CD4-positive, alpha-beta T cell treated with Interleukin-15 for 1 hour (primary cell): Measurements from ENCODE around the gene KRT78.

ENCODE experiments used
- DNase-seq: peaks from one replicate; pipeline ENCODE4 v3.0.0-alpha.2; 2020

Gene KRT78

DNA sequence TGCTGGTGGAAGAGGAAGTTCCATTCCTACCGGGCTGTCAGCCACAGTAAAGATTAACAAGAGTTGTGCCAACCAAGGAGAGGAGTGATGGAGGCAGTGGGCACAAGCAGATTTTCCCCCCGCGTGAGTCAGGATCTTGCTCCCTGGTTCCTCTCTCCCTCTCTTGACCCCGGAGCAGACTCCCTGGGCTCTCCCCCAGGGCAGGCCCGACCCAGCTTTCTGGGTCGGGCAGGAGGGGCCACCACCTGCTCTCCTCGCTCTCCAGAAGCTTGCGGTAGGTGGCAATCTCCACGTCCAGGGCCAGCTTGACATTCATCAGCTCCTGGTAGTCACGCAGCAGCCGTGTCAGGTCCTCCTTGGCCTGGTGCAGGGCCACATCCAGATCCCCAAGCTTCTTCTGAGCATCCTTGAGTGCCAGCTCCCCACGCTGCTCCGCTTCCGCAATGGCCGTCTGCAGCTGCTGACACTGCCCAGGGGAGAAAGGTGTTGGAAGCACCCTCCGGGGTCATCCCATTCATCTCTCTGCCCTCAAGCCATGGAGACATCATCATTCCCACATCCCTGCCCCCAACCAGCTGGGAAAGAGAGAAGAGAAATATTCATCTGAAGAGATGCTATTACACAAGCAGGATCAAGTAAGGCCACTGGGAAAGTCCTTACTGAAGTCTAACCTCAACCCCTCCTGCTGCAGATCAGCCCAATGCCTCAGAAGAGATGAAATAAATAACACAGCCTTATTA is 25.9 kb downstream of the KRT78 start:
- DNase-seq: no peak

DNA sequence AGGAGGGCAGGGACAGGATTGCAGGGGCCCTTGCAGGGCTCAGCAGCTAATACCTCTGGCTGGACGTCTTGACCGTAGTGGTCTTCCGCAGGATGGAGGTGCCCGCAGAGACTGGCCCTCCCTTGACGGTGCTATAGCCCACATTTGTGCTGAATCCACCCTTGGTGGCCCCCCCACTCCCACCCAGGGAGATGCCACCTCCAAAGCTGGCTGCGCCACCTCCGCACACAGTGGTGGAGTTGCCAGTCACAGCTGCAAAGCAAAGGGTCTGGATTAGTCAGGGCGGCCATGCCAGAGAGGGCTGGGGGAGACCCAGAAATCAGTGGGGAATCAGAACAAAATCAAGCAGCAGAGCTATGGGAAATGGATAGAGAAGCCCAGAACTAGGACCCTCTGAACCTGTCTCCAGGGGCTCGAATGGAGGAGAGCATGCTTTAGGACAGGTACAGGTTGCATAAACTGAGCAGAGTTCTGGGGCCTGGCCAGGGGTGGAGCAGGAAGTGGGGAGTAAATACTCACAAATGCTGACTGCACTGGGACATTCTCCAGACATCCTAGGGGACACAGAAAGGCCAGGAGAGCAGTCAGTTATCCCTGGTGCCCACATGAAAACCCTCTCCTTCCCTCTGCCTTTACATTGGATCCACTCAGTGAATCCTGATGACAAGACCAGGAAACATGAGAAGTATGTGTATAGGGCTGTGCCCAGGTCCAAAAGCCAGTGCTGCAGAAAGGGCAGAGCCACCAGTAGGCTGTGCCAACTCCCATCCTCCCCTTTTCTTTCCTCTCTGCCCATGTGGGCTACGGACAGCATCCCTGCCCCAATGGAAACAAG is 26.8 kb downstream of the KRT78 start:
- no peak for DNase-seq

DNA sequence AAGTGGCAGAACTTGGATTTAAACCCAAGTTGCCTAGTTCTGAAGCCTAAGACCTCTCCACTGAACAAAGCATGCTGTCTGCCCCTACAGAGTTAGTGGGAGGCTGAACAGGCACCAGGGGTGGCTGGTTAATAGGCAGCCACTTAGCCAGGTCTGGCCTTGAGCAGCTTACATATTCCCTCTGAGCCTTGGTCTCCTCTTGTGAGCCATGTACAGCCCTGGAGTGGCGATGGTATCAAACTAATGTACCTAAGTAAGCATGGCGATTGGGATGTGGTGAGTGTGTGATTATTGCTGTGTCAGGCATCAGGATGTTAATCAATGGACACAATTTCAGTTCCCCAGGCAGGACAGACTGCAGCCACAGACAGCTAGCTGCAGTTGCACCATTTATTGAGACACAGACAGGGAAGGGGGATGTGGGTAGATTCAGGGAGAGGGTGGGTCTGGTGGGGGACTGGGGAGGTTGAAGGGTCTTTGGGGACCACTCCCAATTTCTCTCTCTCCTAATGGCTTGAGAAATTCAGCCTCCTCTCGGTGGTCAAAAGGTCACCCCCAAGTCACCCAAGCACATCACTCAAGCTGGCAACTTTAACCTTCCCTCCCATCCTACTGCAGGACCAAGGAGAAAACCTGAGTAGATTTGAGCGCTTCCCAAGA is 27.6 kb downstream of the KRT78 start:
- DNase-seq: no peak

DNA sequence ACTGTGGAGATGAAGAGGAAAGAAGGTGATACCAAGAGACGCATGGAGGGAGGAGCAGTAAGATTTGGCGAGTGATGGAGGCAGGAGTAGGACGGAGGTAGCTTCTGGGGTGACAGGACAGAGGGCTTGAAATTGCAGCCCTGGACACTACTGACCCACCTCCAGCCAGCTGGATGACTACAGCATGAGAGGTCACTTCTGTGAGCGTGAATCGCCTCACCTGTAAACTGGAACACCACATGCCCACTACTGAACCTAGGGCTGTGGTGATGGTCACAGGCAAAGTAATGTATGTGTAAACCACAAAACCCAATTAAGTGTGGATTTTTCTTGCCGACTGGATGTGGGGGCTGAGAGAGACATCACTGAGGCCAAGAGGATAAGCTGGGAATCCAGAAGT is 28.3 kb downstream of the KRT78 start:
- no peak for DNase-seq

DNA sequence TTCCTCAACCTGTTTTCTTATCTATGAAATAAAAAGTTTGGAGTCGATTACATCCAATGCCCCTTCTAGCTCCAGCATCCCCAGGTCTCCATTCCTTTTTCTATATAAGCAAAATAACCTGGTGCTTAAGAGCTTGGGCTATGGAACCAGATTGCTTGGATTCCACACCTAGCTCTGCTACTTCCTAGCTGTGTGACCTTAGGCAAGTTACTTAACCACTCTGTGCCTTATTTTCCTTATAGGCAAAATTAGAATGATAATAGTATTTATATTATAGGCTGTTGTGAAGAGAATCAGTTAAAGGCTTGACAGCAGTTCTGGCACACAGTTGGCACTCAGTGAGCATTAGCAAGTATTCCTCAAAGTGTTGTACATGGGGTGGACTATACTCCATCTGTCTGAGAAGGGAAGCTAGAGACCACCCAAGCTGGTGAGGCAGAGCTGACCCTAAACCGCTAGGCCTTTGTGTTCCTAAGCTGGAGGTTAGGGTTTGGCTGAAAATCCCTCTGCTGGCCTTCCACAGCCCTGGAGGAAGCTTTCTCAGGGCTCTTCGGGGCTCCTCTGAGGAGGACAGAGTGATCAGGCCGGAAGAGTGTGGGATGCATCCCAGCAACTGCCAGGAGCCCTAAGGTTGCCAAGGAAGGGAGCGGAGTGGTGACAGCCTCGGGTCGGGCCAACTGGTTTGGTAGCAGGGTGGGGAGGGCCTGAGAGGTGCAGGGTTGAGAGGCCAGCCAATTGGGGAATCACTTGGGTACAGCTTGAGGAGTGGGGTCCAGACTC is 28.9 kb downstream of the KRT78 start:
- DNase-seq: no peak

DNA sequence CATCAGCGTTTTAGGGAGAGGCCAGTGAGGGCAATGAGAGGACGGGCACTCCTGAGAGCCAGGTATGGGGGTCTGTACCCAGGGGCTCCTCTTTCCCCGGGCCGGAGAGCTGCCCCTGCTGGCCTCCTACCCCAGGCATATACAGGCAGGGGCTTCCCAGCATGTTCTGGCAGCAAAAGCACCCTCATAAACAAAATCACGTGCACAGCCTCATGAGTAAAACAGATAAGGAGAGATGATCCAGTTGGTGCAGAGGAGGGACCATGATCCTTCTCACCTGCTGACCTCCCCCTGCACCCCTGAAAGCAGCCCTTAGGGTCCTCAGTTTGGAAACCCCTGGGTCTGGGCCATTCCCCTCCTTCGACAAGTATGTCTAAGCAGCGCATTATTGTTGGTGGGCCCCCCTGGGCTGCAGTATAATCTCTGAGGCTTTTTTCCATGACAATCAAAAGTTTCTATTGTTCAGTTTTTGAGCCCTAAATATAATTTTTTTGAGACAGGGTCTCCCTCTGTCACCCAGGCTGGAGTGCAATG is 29.8 kb downstream of the KRT78 start:
- DNase-seq: no peak

DNA sequence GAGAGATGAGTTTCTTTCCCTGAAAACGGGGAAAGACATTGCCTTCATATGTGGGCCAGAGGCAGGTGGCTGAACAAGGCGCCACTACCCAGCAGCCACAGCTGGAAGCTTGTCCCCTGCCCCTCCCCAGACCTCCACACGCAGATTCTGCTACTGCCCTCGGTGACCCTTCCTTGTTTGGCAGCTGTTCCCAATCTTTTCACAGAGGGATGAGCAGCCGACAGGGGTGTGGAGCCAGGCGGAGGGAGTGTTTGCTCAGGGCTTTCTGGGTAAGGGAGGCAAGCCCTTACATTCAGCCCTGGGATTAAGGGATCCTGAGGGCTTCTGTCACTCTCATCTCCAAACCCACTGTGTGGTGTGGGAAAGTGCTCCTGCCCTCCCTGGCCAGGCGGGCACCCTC is 30.4 kb downstream of the KRT78 start:
- no peak for DNase-seq

DNA sequence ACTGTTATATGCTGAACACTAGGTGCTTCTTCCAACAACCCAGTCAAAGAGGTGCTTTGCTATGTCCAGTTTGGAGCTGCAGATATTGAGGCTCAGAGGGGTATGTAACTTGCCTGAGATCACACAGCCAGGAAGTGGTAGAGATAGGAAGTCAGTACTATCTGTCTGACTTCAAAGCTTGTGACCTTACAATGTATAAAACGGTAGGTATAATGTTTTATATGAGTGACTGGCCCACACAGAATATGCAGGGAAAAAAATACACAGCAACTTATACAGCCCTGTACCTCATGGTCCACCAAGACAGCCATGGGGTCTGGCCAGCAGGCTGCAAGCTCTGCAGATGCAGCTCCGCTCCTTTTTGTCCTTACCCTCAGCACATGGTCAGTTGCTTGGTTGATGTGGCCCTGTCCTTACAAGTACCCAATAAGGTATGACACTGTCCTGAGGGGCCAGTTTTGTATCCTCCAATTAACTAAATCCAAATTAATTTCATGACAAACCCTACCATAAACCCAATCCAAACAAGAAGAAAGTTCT is 31.0 kb downstream of the KRT78 start:
- no peak for DNase-seq

DNA sequence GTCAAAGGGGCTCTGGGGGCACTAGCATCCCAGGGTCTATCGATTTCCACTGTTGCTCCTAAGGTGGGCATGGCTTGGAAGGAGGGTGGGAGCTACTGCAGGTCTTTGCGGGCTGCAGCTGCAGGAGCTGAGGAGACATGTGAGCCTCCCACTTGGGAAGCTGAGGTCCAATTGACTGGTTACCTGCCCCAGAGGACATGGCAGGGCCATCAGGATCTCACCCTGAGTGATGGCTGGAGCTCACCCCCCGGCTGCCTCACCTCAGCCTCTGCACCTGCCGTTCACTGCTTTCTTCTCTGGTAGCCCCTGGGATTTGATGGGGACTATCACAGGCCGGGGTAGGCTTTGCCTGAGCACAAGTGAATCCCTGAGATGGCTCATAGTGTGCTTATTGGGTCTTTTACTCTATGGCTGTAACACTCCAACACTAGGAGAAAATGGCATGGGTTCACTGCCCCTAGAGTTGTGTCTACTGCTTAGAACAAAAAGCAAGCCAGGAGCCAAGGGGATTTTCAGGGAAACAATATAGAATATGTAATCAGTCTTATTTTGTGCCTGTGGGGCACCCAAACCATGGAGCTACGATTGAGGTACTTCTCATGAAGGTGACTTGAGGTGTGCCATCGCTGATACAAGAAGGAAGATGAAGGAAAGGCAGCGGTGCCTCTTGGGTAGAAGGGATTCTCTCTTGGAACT is 31.6 kb downstream of the KRT78 start:
- DNase-seq: no peak

DNA sequence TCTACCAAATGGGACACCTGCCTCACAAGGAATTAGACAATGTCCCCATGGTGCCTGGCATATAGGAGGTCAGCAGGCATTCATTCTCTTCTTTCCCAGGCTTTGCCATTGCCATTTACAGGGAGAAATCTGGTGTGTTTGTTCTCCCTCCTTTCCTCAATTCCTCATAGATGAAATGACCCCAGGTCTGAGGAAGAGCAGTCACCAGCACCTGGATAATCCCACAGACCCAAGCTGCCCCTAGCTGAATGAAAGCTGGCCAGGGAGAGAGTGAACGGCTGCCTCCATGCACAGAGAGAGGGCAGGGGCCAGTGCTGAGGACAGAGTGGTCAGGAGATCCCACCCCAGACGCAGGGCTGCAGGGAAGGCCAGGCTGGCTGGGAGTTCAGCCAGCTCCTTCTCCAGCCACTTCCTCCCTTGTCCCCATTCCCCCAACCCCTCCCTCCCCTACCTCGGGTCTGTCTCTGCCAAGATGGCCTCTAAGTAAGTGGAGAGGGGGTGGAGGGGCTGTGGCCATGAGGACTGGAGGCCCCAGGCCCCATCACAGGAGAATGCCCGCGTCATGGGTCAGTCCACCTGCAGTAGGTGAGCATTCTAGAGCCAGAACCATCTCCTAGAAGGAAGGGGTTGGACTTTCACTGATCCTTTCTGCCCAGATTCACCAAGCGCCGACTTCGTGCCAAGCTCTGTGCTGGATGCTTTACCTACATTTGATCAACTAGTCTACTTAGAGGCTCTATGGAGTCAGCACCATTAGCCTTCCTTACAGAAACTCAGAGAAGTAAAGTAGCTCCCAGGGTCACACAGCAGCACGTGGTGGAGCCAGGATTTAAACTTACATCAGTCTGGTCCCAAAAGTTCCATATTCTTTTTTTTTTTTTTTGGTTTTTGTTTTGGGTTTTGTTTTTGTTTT is 32.9 kb downstream of the KRT78 start:
- no peak for DNase-seq

DNA sequence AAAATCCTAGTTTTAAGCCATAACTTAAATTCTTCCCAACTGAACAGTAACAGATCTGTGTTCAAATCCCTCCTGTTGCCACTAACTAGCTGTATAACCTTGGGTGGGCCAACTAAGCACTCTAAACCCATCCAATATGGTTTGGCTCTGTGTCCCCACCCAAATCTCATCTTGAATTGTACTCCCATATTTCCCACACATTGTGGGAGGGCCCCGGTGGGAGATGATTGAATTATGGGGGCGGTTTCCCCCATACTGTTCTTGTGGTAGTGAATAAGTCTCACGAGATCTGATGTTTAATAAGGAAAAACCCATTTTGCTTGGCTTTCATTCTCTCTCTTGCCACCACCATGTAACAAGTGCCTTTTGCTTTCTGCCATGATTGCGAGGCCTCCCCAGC is 33.6 kb downstream of the KRT78 start:
- no peak for DNase-seq

DNA sequence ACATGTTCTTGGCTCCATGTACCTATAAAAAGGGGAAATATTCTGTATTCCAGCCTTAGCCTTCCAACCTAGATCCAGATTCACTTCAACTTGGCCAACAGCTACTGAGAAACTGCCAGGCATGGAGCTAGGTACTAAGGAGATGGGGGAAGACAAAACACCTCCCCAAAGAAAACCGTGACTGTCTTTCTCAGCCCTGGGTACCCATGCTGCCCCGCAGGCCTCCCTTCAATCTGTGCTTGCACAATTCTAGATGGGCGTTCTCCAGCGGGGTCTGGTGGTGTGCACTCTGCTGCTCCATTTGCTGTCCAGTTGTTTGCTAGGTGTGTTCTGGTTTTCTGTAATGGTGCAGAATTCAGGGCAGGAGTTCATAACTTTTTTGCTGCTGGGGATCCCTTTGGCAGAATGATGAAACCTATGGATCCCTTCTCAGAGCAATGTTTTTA is 34.1 kb downstream of the KRT78 start:
- no peak for DNase-seq

DNA sequence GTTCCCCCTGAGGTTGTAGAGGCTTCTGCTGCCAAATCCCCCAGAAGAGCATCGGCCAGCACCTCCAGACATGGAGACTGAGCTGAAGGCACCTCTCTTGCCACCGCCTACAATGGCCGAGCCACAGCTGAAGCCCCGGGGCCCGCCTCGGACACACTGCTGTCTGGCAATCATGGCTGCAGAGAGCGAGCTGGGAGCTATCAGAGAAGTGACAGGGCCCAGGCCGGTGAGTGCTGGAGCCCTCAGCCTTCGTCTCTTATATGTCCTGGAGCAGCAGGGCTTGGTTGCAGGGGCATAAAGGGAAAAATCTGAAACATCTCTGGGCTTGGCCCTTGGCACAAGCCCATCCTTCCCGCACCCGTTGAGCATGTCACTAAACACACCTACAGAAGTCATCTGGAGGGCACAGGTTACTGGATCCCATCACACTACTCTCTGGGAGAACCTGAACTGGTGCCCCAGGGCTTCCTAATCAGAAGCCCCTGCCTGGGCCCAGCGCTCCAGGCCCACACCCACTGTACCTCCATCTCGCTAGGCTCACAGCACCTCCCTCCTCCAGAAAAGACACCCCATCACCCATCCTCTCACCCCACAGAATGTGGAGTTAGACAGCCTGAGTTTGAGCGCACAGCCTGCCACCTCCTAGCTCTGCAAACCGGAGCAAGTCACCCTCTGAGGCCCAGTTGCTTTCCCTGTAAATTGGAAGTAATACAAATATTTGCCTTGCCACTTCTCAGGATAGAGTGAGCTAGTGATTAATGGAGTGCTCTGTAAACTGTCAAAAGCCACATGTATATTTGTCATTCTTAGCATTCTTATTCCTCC is 34.7 kb downstream of the KRT78 start, which contains the start of gene KRT4:
Gene KRT4 (minus strand): TSS at position 232 of the 825 bp plus-strand sequence. CDS start 58 bp downstream, at position 174.
- no peak for DNase-seq

DNA sequence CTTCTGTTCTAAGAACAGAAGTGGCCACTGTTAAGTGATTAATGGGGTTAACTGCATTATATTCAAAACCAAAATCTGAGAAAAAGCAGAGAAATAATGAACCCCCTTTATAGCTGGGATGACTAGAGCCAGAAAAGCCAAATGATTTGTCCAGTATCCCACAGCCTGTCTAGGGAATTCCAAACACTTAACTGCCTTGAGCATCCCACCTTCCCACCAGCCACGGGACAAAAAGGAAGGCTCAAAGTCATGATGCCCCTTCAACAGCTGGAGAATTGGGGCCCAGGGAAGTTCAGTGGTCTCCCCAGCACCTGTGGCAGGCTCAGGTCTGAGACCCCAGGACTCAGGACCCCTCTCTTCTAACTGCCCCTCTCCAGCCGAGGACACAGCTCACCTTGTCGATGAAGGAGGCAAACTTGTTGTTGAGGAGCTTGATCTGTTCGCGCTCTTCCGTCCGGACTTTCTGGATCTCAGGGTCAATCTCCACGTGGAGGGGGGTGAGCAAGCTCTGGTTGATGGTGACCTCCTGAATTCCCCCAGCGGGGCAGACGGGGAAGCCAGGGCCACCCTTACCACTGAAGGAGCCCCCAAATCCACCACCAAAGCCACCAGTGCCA is 35.5 kb downstream of the KRT78 start:
- DNase-seq: no peak

DNA sequence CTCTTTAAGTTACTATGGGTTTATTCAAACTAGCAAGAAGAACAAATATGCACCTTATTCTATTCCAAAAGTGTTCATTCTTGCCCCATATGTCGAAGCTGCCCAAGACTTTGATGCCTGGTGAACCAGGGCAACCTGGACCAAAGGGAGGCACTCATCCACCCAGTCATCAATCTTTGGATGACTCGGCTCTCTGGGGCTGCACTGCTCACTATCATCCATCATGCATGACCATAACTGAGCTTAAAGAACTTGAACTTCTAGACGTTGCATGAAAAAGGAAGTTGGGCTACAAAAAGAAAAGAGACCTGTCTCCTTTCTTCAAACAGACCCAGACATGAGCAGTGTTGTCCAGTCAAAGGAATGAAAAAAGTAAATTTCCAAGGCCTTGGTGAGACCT is 36.0 kb downstream of the KRT78 start:
- no peak for DNase-seq

DNA sequence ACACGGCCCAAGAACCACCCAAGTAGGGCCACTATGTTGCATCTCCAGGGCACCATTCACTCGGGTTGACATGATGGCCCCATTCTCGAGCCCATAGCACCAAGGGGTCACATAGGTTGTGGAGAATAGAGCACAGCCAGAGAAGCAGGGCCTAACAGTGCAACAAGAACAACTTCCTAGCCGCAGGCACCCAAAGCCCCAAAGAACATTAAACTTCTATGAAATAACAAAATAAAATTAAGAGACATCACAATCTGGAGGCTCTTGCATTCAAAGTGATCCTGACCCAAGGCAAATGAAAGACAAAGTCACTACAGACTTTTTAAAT is 36.8 kb downstream of the KRT78 start:
- no peak for DNase-seq

DNA sequence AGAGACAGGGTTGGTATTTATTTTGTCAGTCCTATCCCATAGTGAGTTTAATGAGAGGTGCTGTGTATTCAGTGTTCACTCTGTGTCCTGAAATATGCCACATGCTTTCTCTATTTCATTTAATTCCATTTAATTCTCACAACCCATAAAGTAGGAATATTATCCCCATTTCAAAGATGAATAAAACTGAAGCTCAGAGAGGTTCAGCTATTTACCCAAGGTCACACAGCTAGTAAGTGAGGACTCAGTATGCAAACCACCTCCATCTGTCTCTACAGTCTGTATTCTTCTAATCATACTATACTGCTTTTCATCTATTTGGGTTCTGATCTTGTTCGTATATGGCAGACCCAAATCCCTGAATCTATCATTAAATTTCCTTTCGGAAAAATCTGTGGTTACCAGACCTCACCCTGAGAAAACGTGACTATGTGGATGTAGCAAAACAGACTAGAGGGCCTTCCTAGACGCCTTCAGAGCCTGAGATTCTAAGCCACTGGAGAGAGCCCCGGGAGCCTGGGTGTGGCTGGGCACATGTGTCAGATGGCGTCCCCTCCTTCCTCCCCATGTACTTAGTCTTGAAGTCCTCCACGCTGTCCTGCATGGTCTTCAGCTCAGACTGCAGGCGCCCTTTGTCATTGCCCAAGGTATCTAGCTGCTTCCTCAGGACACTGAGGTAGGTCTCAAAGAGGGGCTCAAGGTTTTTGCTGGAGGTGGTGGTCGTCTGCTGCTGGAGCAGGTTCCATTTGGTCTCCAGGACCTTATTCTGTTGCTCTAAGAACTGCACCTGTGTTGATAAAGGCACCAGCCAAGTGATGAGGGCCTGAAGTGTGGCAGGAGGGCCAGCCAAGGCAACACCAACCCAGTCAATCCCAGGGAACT is 37.4 kb downstream of the KRT78 start:
- no peak for DNase-seq

DNA sequence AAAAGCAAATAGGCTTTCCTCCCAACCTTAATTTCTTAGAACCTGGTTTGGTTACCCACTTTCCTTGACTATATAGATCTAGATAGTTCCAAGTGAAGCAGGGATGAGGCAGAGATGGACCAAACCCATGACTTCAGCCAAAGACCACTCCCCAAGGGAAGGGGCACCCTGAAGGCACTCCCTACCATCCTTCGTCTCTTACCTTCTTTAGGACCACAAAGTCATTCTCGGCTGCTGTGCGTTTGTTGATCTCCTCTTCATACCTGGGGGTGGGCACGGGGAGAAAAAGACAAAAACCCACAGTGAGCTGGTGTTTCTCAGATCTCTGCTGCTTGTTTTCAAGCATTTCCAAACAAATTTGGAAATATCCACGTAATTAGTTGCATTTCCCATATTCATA is 38.2 kb downstream of the KRT78 start:
- DNase-seq: no peak
